PC-9 (cell line): ENCODE measurements around the gene GPR22. TPM values are rescaled to one million over a fixed set of nuclear protein-coding genes. Genes with fewer than 3 reads are reported as not detected.

Source experiments
- Bru-seq: library from RNA; stranded (reverse); fragments of 400-500 nt; gene quantifications from one replicate; lab custom pipeline; 2021; lab: Mats Ljungman, UMichigan
- BruChase-seq, 2 experiments: library from RNA; stranded (reverse); fragments of 400-500 nt; gene quantifications; one replicate each; lab custom pipeline; 2021; lab: Mats Ljungman, UMichigan
- BruUV-seq: library from RNA; stranded (reverse); fragments of 400-500 nt; replicated peaks from 2 replicates; lab custom pipeline; 2021; lab: Mats Ljungman, UMichigan
- CTCF ChIA-PET: fragments of 300-600 bp; sonication (Branson Sonifier 250); formaldehyde crosslinking; loops from one replicate; lab custom pipeline; 2022; ENCODE audit warnings: antibody characterized with exemption; lab: Charles Lee
- POLR2A ChIA-PET: fragments of 300-600 bp; sonication (Branson Sonifier 250); formaldehyde crosslinking; loops from one replicate; lab custom pipeline; 2022; ENCODE audit warnings: antibody characterized with exemption; ENCODE audit not compliant: unreplicated experiment; lab: Charles Lee
- DNase-seq, 2 experiments: peaks; one replicate each; pipeline versions ENCODE4 v3.0.0 to v3.0.0-alpha.2; 2015 to 2022; ENCODE audit warnings: mixed read lengths in 1 of 2
- H2AFZ ChIP-seq: fragments of 200-600 bp; sonication (generic); 2 replicates; pipeline ENCODE4 v1.8.1; 2017; ENCODE audit warnings: antibody characterized with exemption
- H3F3A ChIP-seq: fragments of 200-600 bp; sonication (generic); 2 replicates; pipeline ENCODE4 v1.8.1; 2017; ENCODE audit warnings: antibody characterized with exemption, mild to moderate bottlenecking, low read depth; ENCODE audit not compliant: insufficient read depth
- H3K27ac ChIP-seq: fragments of 200-600 bp; sonication (generic); 2 replicates; pipeline ENCODE4 v1.6.1; 2016; ENCODE audit warnings: mixed run types
- H3K27me3 ChIP-seq: fragments of 200-600 bp; sonication (generic); 2 replicates; pipeline ENCODE4 v1.6.1; 2016; ENCODE audit warnings: low read depth, mixed run types; ENCODE audit not compliant: insufficient read depth
- H3K36me3 ChIP-seq: fragments of 200-600 bp; sonication (generic); 2 replicates; pipeline ENCODE4 v1.6.1; 2016; ENCODE audit warnings: low read depth, mixed run types
- H3K4me1 ChIP-seq: fragments of 200-600 bp; sonication (generic); replicated peaks from 2 replicates; pipeline ENCODE4 v1.6.1; 2016; ENCODE audit warnings: mixed run types; ENCODE audit not compliant: insufficient read depth
- H3K4me2 ChIP-seq: fragments of 200-600 bp; sonication (generic); 2 replicates; pipeline ENCODE4 v1.6.1; 2017; ENCODE audit warnings: mixed run types
- H3K4me3 ChIP-seq: fragments of 200-600 bp; sonication (generic); 2 replicates; pipeline ENCODE4 v1.6.1; 2016; ENCODE audit warnings: mixed run types
- H3K79me2 ChIP-seq: fragments of 200-600 bp; sonication (generic); 2 replicates; pipeline ENCODE4 v1.6.1; 2017; ENCODE audit warnings: low read depth, mixed run types
- H3K9me2 ChIP-seq: fragments of 200-600 bp; sonication (generic); 2 replicates; pipeline ENCODE4 v1.8.1; 2017; ENCODE audit warnings: mild to moderate bottlenecking; ENCODE audit not compliant: insufficient read depth
- H3K9me3 ChIP-seq: fragments of 200-600 bp; sonication (generic); 2 replicates; pipeline ENCODE4 v1.8.1; 2016; ENCODE audit warnings: low read depth; ENCODE audit not compliant: insufficient read depth
- H4K20me1 ChIP-seq: fragments of 200-600 bp; sonication (generic); 2 replicates; pipeline ENCODE4 v1.8.1; 2017; ENCODE audit not compliant: insufficient read depth
- CTCF ChIP-seq: fragments of 200-600 bp; sonication (generic); conservative IDR thresholded peaks from 2 replicates; pipeline ENCODE4 v1.6.1; 2017; ENCODE audit warnings: mixed run types, antibody characterized with exemption, mild to moderate bottlenecking, moderate library complexity
- EZH2 ChIP-seq: fragments of 200-600 bp; sonication (generic); IDR thresholded peaks from 2 replicates; pipeline ENCODE4 v1.8.0; 2017; ENCODE audit warnings: antibody characterized with exemption, low read depth
- intact Hi-C: fragments of 100-400 bp; cut with micrococcal nuclease; formaldehyde crosslinking; loops from one replicate; pipeline ENCODE4 v1.10.0; 2022; ENCODE audit not compliant: unreplicated experiment
- long read RNA-seq: library from polyadenylated mRNA; stranded (forward); transcript quantifications from one replicate; pipeline ENCODE4 v2.0.0, GENCODE V29; 2022
- total RNA-seq: library from RNA; stranded (reverse); gene quantifications from 2 replicates; pipeline ENCODE4 v1.2.3, GENCODE V29; 2021

GPR22 gene
- total RNA-seq (not detected in 2 replicates), Bru-seq, nascent RNA (not detected), BruChase-seq, experiment 1, labeled RNA remaining after a 2-hour chase (not detected), BruChase-seq, experiment 2, labeled RNA remaining after a 6-hour chase (not detected)
- long read RNA-seq = 0 reads

GRCh38 chr7:107469929-107470328 is at the start of gene GPR22:
Gene GPR22 (plus strand): TSS chr7:107470057. CDS start chr7:107474061, 4,004 bp downstream.
- H3K79me2 ChIP-seq = no peaks in the 10 kb centered on the region
- no peak within 1 kb of the TSS for H3K4me3 ChIP-seq
- H3F3A ChIP-seq = 0 out of 2 replicates have a peak, but pooled peaks cover 4% of the 10 kb centered on the region
- no TSS peak for BruUV-seq
- no peak for DNase-seq
- intact Hi-C loops = no loop called here
- no peaks in the 10 kb centered on the region for H3K36me3 ChIP-seq
- CTCF ChIA-PET = no interaction called here
- H3K4me2 ChIP-seq = no peak within 1 kb of the TSS
- no peaks in the 10 kb centered on the region for H3K9me3 ChIP-seq
- POLR2A ChIA-PET = no interaction called here
- H3K9me2 ChIP-seq = no peaks in the 10 kb centered on the region
- H3K27ac ChIP-seq = no peak within 1 kb of the TSS
- no peaks in the 10 kb centered on the region for H4K20me1 ChIP-seq
- H3K27me3 ChIP-seq = no peaks in the 10 kb centered on the region
- no peak within 1 kb of the TSS for H2AFZ ChIP-seq
- TF ChIP-seq CTCF (no peak), EZH2 (no peak)
- no peaks in the 10 kb centered on the region for H3K4me1 ChIP-seq

- Histone ChIP-seq H3F3A (no peaks in the 10 kb centered on the region), H3K4me2 (no peak overlapping the region), H3K27me3 (no peaks in the 10 kb centered on the region), H3K4me1 (no peaks in the 10 kb centered on the region), H3K36me3 (no peaks in the 10 kb centered on the region), H3K79me2 (no peaks in the 10 kb centered on the region), H4K20me1 (no peaks in the 10 kb centered on the region), H3K27ac (no peak overlapping the region), H3K9me2 (no peaks in the 10 kb centered on the region), H3K4me3 (no peak overlapping the region), H2AFZ (no peak overlapping the region), H3K9me3 (no peaks in the 10 kb centered on the region)
- intact Hi-C loops = no loop called here
- DNase-seq = no peak
- POLR2A ChIA-PET = interaction anchor here (0.5 kb wide), 1 partner anchor 15 kb away, joined by 5 read pairs; no protein-coding TSS in a partner anchor
- no TSS peak for BruUV-seq
- CTCF ChIA-PET = interaction anchor here (0.6 kb wide), 1 partner anchor 194 kb away, joined by 3 read pairs; no protein-coding TSS in a partner anchor
- TF ChIP-seq EZH2 (no peak), CTCF (no peak)
These were observed 42.4 kb upstream of the GPR22 start for GRCh38 chr7:107427462-107427861.

GRCh38 chr7:107428642-107429041 is 41.2 kb upstream of the GPR22 start:
- Histone ChIP-seq H3K27ac (no peak overlapping the region), H4K20me1 (no peaks in the 10 kb centered on the region), H3K4me3 (no peak overlapping the region), H3K9me3 (no peaks in the 10 kb centered on the region), H3F3A (no peaks in the 10 kb centered on the region), H3K4me2 (no peak overlapping the region), H3K27me3 (no peaks in the 10 kb centered on the region), H3K79me2 (no peaks in the 10 kb centered on the region), H3K36me3 (no peaks in the 10 kb centered on the region), H3K9me2 (no peaks in the 10 kb centered on the region), H2AFZ (no peak overlapping the region), H3K4me1 (no peaks in the 10 kb centered on the region)
- TF ChIP-seq CTCF (no peak), EZH2 (no peak)
- no TSS peak for BruUV-seq
- intact Hi-C loops = no loop called here
- DNase-seq = no peak
- ChIA-PET POLR2A (no interaction called here), CTCF (interaction anchor here (0.7 kb wide), 1 partner anchor 718 kb away, joined by 3 read pairs; no protein-coding TSS in a partner anchor)
